IMR-90 (cell line): Measurements from ENCODE around the gene FAM8A1. TPM values are rescaled to one million over a fixed set of nuclear protein-coding genes. Genes with fewer than 3 reads are reported as not detected.

Experiments
- ATAC-seq: fragments of 200-7000 bp; cut with Tn5 transposase; 2 replicates; pipeline ENCODE4 v1.9.1; 2020; ENCODE audit warnings: low read depth, mild to moderate bottlenecking, moderate library complexity
- BruUV-seq: library from RNA; stranded (reverse); fragments of 400-500 nt; replicated peaks from 2 replicates; lab custom pipeline; 2021; lab: Mats Ljungman, UMichigan
- CTCF ChIA-PET: fragments of 300-600 bp; formaldehyde crosslinking; extraction: SDS; loops from one replicate; lab custom pipeline; 2021; ENCODE audit warnings: antibody characterized with exemption; lab: Yijun Ruan, JAX
- POLR2A ChIA-PET: fragments of 300-600 bp; sonication (Branson Sonifier 250); formaldehyde crosslinking; loops from one replicate; lab custom pipeline; 2022; ENCODE audit warnings: antibody characterized with exemption; ENCODE audit not compliant: unreplicated experiment; lab: Charles Lee
- DNase-seq: peaks from one replicate; pipeline ENCODE4 v3.0.0; 2013
- H2AFZ ChIP-seq: replicated peaks from 2 replicates; pipeline ENCODE3; 2013; ENCODE audit warnings: low read length, mild to moderate bottlenecking; ENCODE audit not compliant: poor library complexity
- H2AK5ac ChIP-seq: 2 replicates; pipeline ENCODE4 v1.6.1; 2013; ENCODE audit warnings: low read depth, low read length, inconsistent platforms
- H2AK9ac ChIP-seq: replicated peaks from 2 replicates; pipeline ENCODE3; 2013; ENCODE audit warnings: mild to moderate bottlenecking, low read depth, low read length, moderate library complexity; ENCODE audit not compliant: poor library complexity
- H2BK120ac ChIP-seq: 2 replicates; pipeline ENCODE4 v1.6.1; 2013; ENCODE audit warnings: low read depth, low read length, inconsistent platforms
- H2BK15ac ChIP-seq: 3 replicates; pipeline ENCODE4 v1.6.1; 2013; ENCODE audit warnings: low read depth, low read length, inconsistent platforms
- H2BK20ac ChIP-seq: 2 replicates; pipeline ENCODE4 v1.6.1; 2013; ENCODE audit warnings: low read depth, mild to moderate bottlenecking, inconsistent platforms, low read length, moderate library complexity
- H2BK5ac ChIP-seq: 2 replicates; pipeline ENCODE4 v1.6.1; 2013; ENCODE audit warnings: mild to moderate bottlenecking, low read depth, low read length, inconsistent platforms; ENCODE audit not compliant: poor library complexity, severe bottlenecking
- H3K14ac ChIP-seq: replicated peaks from 2 replicates; pipeline ENCODE4 v1.6.1; 2013; ENCODE audit warnings: low read depth, low read length, inconsistent platforms
- H3K18ac ChIP-seq: 2 replicates; pipeline ENCODE4 v1.6.1; 2013; ENCODE audit warnings: low read depth, low read length, control low read depth
- H3K23ac ChIP-seq: 2 replicates; pipeline ENCODE4 v1.6.1; 2013; ENCODE audit warnings: low read depth, low read length, inconsistent platforms
- H3K27ac ChIP-seq: 2 replicates; pipeline ENCODE4 v1.5.1; 2013; ENCODE audit warnings: mild to moderate bottlenecking, control low read depth, low read length; ENCODE audit not compliant: insufficient read depth
- H3K27me3 ChIP-seq: 2 replicates; pipeline ENCODE4 v1.6.1; 2013; ENCODE audit warnings: low read length; ENCODE audit not compliant: control insufficient read depth, insufficient read depth
- H3K36me3 ChIP-seq: 2 replicates; pipeline ENCODE4 v1.6.1; 2013; ENCODE audit warnings: low read length, mixed read lengths; ENCODE audit not compliant: control insufficient read depth, insufficient read depth
- H3K4ac ChIP-seq: 2 replicates; pipeline ENCODE4 v1.6.1; 2013; ENCODE audit warnings: low read depth, low read length, inconsistent platforms
- H3K4me1 ChIP-seq: 2 replicates; pipeline ENCODE4 v1.6.1; 2013; ENCODE audit warnings: low read length, mixed read lengths; ENCODE audit not compliant: control insufficient read depth, insufficient read depth
- H3K4me2 ChIP-seq: 2 replicates; pipeline ENCODE4 v1.6.1; 2013; ENCODE audit warnings: low read depth, mild to moderate bottlenecking, control low read depth, low read length, moderate library complexity
- H3K4me3 ChIP-seq: 2 replicates; pipeline ENCODE4 v1.5.1; 2013; ENCODE audit warnings: low read depth, mild to moderate bottlenecking, control low read depth, low read length, moderate library complexity; ENCODE audit not compliant: insufficient read depth
- H3K56ac ChIP-seq: 2 replicates; pipeline ENCODE4 v1.6.1; 2013; ENCODE audit warnings: low read length, inconsistent platforms; ENCODE audit not compliant: insufficient read depth; ENCODE audit errors: extremely low read depth
- H3K79me1 ChIP-seq, 2 experiments: 2 replicates each; pipeline ENCODE4 v1.6.1; 2013; ENCODE audit warnings: low read length in 2 of 2, inconsistent platforms in 1 of 2, low read depth in 1 of 2
- H3K9ac ChIP-seq: 2 replicates; pipeline ENCODE4 v1.6.1; 2013; ENCODE audit warnings: low read depth, low read length, control low read depth
- H3K9me1 ChIP-seq: 2 replicates; pipeline ENCODE4 v1.6.1; 2013; ENCODE audit warnings: low read length, inconsistent platforms; ENCODE audit not compliant: insufficient read depth
- H3K9me3 ChIP-seq: 2 replicates; pipeline ENCODE4 v1.6.1; 2013; ENCODE audit warnings: low read length; ENCODE audit not compliant: control insufficient read depth, insufficient read depth
- H4K20me1 ChIP-seq: 2 replicates; pipeline ENCODE4 v1.6.1; 2013; ENCODE audit warnings: low read length, inconsistent platforms; ENCODE audit not compliant: insufficient read depth
- H4K5ac ChIP-seq: 2 replicates; pipeline ENCODE4 v1.6.1; 2013; ENCODE audit warnings: mild to moderate bottlenecking, low read depth, low read length, control low read depth
- H4K8ac ChIP-seq, 2 experiments: 2 replicates each; pipeline ENCODE4 v1.6.1; 2013; ENCODE audit warnings: low read depth in 2 of 2, low read length in 2 of 2, control low read depth in 1 of 2, inconsistent platforms in 1 of 2
- H4K91ac ChIP-seq: 2 replicates; pipeline ENCODE4 v1.6.1; 2013; ENCODE audit warnings: low read depth, low read length, inconsistent platforms; ENCODE audit not compliant: insufficient read depth
- CEBPB ChIP-seq: IDR thresholded peaks from 2 replicates; pipeline ENCODE4 v1.6.1; 2012; ENCODE audit warnings: low read depth, low read length, improper control_type of control experiment
- NFE2L2 ChIP-seq: fragments of 150-350 bp; IDR thresholded peaks from 2 replicates; pipeline ENCODE4 v1.6.1; 2016; ENCODE audit warnings: low read depth, mild to moderate bottlenecking, low read length
- WGBS, 2 experiments: methylation state at CpG; one replicate each; pipeline versions ENCODE4 v1.1.5 to v1.1.7; 2013; ENCODE audit warnings: missing lambda C conversion rate in 2 of 2; ENCODE audit not compliant: insufficient read length in 1 of 2; ENCODE audit errors: extremely low coverage in 2 of 2; 5-methylcytosine and 5-hydroxymethylcytosine counted together
- dilution Hi-C: fragments of 300-500 bp; cut with HindIII; formaldehyde crosslinking; loops from one replicate; pipeline ENCODE4 v1.14.3; 2018; ENCODE audit warnings: low sequenced_read_pairs; ENCODE audit not compliant: unreplicated experiment
- in situ Hi-C: fragments of 300-500 bp; cut with MboI; formaldehyde crosslinking; loops from 3 replicates; pipeline ENCODE4 v1.14.3; 2019; ENCODE audit warnings: low sequenced_read_pairs, inconsistent platforms, mixed read lengths
- intact Hi-C: fragments of 100-400 bp; cut with micrococcal nuclease; formaldehyde crosslinking; loops from 2 replicates; pipeline ENCODE4 v1.10.0; 2022
- polyA plus RNA-seq, 3 experiments: library from polyadenylated mRNA; depleted of rRNA; stranded (reverse); fragments of >200 nt; gene quantifications; 2 replicates each; pipeline ENCODE4 v1.2.3, GENCODE V29; 2012; ENCODE audit warnings: low replicate concordance in 1 of 3
- total RNA-seq: library from RNA; depleted of rRNA; stranded (reverse); fragments of >200 nt; gene quantifications from 2 replicates; pipeline ENCODE4 v1.2.3, GENCODE V29; 2012

The FAM8A1 gene
- total and polyA plus RNA-seq, 2 of the 4 experiments (the other 2 are of a cell fraction), result 8.1 to 8.2 TPM

GRCh38 chr6:17630511-17631073 lies 30.5 kb downstream of the FAM8A1 start:
- Histone ChIP-seq H2AK9ac (no peak overlapping the region), H2BK20ac (no peak overlapping the region), H4K8ac (no peak overlapping the region), H2BK5ac (peak overlapping the region; percentile 47), H3K27me3 (no peaks in the 10 kb centered on the region), H3K4me3 (no peak overlapping the region), H4K20me1 (peaks cover 5% of the 10 kb centered on the region), H2BK15ac (no peak overlapping the region), H3K79me1 (peaks cover 43 to 64% of the 10 kb centered on the region in 2 experiments), H4K91ac (no peak overlapping the region), H2AFZ (no peak overlapping the region), H3K9ac (no peak overlapping the region), H3K4ac (peak overlapping the region; percentile 13; the same call in 1 of the 2 replicates), H4K5ac (no peak overlapping the region), H3K9me3 (no peaks in the 10 kb centered on the region), H3K23ac (no peak overlapping the region), H2AK5ac (no peak overlapping the region), H3K14ac (no peak overlapping the region), H3K27ac (peak overlapping the region; percentile 62; the same call in 1 of the 2 replicates), H3K36me3 (peaks cover 21% of the 10 kb centered on the region), H3K4me2 (peak overlapping the region; percentile 46), H3K9me1 (peaks cover 10% of the 10 kb centered on the region), H3K18ac (no peak overlapping the region), H3K56ac (no peak overlapping the region), H3K4me1 (no peaks in the 10 kb centered on the region; the same call in 1 of the 2 replicates), H2BK120ac (no peak overlapping the region)
- BruUV-seq, result no TSS peak
- ChIA-PET POLR2A (no interaction called here), CTCF (no interaction called here)
- dilution Hi-C loops (no loop called here), intact Hi-C loops (no loop called here), in situ Hi-C loops (no loop called here)
- TF ChIP-seq CEBPB (peak; percentile 88), NFE2L2 (no peak)
- ATAC-seq (peak; percentile 93), DNase-seq (peak; percentile 36)
- no CpG with 5 or more reads among the region's 5 CpGs for WGBS, 2 experiments
